Ectodermal cell (in vitro differentiated cells): ENCODE results near the gene KLRC2. TPM values are rescaled to one million over a fixed set of nuclear protein-coding genes. Genes with fewer than 3 reads are reported as not detected.
"Not testable (repeated sequence)": the region's sequence is repeated elsewhere in the genome, so short reads cannot be mapped to it uniquely, and the experiment has no call there.

ENCODE experiments used
- H3K27ac ChIP-seq: 2 replicates; pipeline ENCODE4 v1.7.0; 2013; ENCODE audit warnings: mild to moderate bottlenecking, low read depth, low read length; ENCODE audit not compliant: insufficient read depth, poor library complexity, severe bottlenecking
- H3K27me3 ChIP-seq: 2 replicates; pipeline ENCODE4 v1.7.0; 2013; ENCODE audit warnings: mild to moderate bottlenecking, low read length; ENCODE audit not compliant: insufficient read depth, control insufficient read depth, poor library complexity, severe bottlenecking
- H3K36me3 ChIP-seq: one replicate; pipeline ENCODE4 v1.7.0; 2013; ENCODE audit warnings: low read length; ENCODE audit not compliant: control insufficient read depth, insufficient read depth
- H3K4me1 ChIP-seq: one replicate; pipeline ENCODE4 v1.7.0; 2013; ENCODE audit warnings: low read length; ENCODE audit not compliant: control insufficient read depth, insufficient read depth
- H3K4me3 ChIP-seq: 2 replicates; pipeline ENCODE4 v1.7.0; 2013; ENCODE audit warnings: low read depth, low read length, control low read depth; ENCODE audit not compliant: insufficient read depth
- H3K9me3 ChIP-seq: 2 replicates; pipeline ENCODE4 v1.7.0; 2013; ENCODE audit warnings: mild to moderate bottlenecking, low read length, moderate library complexity; ENCODE audit not compliant: control insufficient read depth
- whole genome bisulfite sequencing, 2 experiments: methylation state at CpG; one replicate each; pipeline ENCODE4 v1.1.7; 2013; ENCODE audit warnings: missing lambda C conversion rate in 2 of 2; 5-methylcytosine and 5-hydroxymethylcytosine counted together
- polyA plus RNA-seq, 4 experiments: library from polyadenylated mRNA; stranded (reverse); fragments of 50-300 nt; gene quantifications; one replicate each; pipeline ENCODE4 v1.2.3, GENCODE V29; 2013

Gene KLRC2
- not detected for polyA plus RNA-seq (2013, experiment 1 of 4)
- polyA plus RNA-seq (2013, experiment 2 of 4), result not detected
- polyA plus RNA-seq (2013, experiment 3 of 4), result not detected
- polyA plus RNA-seq (2013, experiment 4 of 4), result not detected

- H3K27me3 ChIP-seq, H3K9me3 ChIP-seq, H3K27ac ChIP-seq, H3K4me1 ChIP-seq, H3K4me3 ChIP-seq, H3K36me3 ChIP-seq: not testable (repeated sequence)
- 89 to 93% methylated on average over 2 of the region's 3 CpGs for WGBS, 2 experiments
Measured at GRCh38 chr12:10435816-10436215, at the start of gene KLRC2. Gene KLRC2 (minus strand): TSS chr12:10436010. CDS start chr12:10435986, 24 bp downstream.

- not testable (repeated sequence) for H3K27me3 ChIP-seq, H3K4me1 ChIP-seq, H3K36me3 ChIP-seq, H3K4me3 ChIP-seq, H3K27ac ChIP-seq, H3K9me3 ChIP-seq
- 81 to 87% methylated on average over 2 of the region's 2 CpGs for WGBS, 2 experiments
Measured at GRCh38 chr12:10481901-10482300, 46.1 kb upstream of the KLRC2 start.

DNA sequence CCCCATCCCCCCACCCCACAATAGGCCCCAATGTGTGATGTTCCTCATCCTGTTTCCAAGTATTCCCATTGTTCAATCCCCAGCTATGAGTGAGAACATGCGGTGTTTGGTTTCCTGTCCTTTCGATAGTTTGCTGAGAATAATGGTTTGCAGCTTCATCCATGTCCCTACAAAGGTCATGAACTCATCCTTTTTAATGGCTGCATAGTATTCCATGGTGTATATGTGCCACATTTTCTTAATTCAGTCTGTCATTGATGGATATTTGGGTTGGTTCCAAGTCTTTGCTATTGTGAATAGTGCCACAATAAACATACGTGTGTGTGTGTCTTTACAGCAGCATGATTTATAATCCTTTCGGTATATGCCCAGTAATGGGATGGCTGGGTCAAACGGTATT, 37.0 kb upstream of the KLRC2 start:
- 88 to 94% methylated on average over 5 of the region's 5 CpGs for WGBS, 2 experiments
- H3K27ac ChIP-seq, H3K4me1 ChIP-seq, H3K9me3 ChIP-seq, H3K36me3 ChIP-seq, H3K27me3 ChIP-seq, H3K4me3 ChIP-seq: not testable (repeated sequence)

GRCh38 chr12:10469701-10470100, 33.9 kb upstream of the KLRC2 start:
- Histone ChIP-seq H3K4me3 (no peak overlapping the region), H3K27me3 (no peaks in the 10 kb centered on the region), H3K9me3 (no peaks in the 10 kb centered on the region), H3K36me3 (no peaks in the 10 kb centered on the region), H3K27ac (no peak overlapping the region), H3K4me1 (no peaks in the 10 kb centered on the region)
- no CpG with 5 or more reads among the region's 1 CpG for WGBS, 2 experiments

GRCh38 chr12:10466311-10466710, 30.5 kb upstream of the KLRC2 start:
- H3K9me3 ChIP-seq, result no peaks in the 10 kb centered on the region
- no peaks in the 10 kb centered on the region for H3K27me3 ChIP-seq
- no peaks in the 10 kb centered on the region for H3K36me3 ChIP-seq
- no peak overlapping the region for H3K27ac ChIP-seq
- no peak overlapping the region for H3K4me3 ChIP-seq
- H3K4me1 ChIP-seq, result no peaks in the 10 kb centered on the region
- WGBS, 2 experiments, result 81 to 88% methylated on average over 4 of the region's 4 CpGs

GRCh38 chr12:10457760-10458159, 21.9 kb upstream of the KLRC2 start:
- no peaks in the 10 kb centered on the region for H3K36me3 ChIP-seq
- WGBS, 2 experiments, result 82 to 86% methylated on average over 3 of the region's 3 CpGs

DNA sequence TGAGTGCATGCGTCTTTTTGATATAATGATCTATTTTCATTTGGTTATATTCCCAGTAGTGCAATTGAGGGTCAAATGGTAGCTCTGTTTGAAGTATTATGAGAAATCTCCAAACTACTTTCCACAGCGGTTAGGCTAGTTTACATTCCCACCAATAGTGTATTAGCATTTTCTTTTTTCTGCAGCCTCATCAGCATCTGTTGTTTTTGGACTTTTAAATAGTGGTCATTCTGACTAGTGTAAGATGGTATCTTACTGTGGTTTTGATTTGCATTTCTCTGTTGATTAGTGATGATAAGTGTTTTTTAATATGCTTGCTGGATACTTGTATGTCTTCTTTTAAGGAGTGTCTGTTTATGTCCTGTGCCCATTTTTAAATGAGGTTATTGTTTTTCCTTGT, 21.0 kb upstream of the KLRC2 start:
- no peak overlapping the region for H3K27ac ChIP-seq
- 89 to 92% methylated on average over 1 to 2 of the region's 2 CpGs for WGBS, 2 experiments
- H3K4me3 ChIP-seq, result no peak overlapping the region
- H3K36me3 ChIP-seq, result no peaks in the 10 kb centered on the region
- no peaks in the 10 kb centered on the region for H3K9me3 ChIP-seq
- no peaks in the 10 kb centered on the region for H3K27me3 ChIP-seq
- H3K4me1 ChIP-seq, result no peaks in the 10 kb centered on the region

More at GRCh38 chr12:10457760-10458159, 21.9 kb upstream of the KLRC2 start:
- Histone ChIP-seq H3K27me3 (no peaks in the 10 kb centered on the region), H3K4me3 (no peak overlapping the region), H3K9me3 (no peaks in the 10 kb centered on the region), H3K4me1 (no peaks in the 10 kb centered on the region), H3K27ac (no peak overlapping the region)

DNA sequence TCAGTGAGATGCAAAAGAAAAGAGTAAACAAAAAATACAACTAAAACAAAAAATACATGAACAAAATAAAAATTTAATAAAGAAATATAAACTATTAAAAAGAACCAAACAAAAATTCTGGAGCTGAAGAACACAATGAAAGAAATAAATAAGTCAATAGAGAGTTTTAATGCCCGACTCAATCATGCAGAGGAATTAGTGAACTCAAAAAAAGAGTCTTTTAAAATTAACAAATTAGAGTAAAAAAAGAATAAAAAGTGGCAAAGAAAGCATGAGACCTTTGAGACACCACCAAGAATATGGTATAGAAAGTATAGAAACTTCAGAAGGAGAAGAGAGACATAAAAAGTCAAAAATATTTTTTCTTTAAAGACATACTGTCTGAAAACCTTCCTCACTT, 20.0 kb upstream of the KLRC2 start:
- 100% methylated on average over 1 of the region's 1 CpG for WGBS, 2 experiments
- no peaks in the 10 kb centered on the region for H3K36me3 ChIP-seq
- no peak overlapping the region for H3K4me3 ChIP-seq
- no peaks in the 10 kb centered on the region for H3K4me1 ChIP-seq
- no peaks in the 10 kb centered on the region for H3K9me3 ChIP-seq
- no peaks in the 10 kb centered on the region for H3K27me3 ChIP-seq
- H3K27ac ChIP-seq, result no peak overlapping the region

- no peak overlapping the region for H3K4me3 ChIP-seq
- no peaks in the 10 kb centered on the region for H3K9me3 ChIP-seq
- no peaks in the 10 kb centered on the region for H3K4me1 ChIP-seq
- H3K27me3 ChIP-seq, result no peaks in the 10 kb centered on the region
- H3K27ac ChIP-seq, result no peak overlapping the region
- no peaks in the 10 kb centered on the region for H3K36me3 ChIP-seq
- WGBS, 2 experiments, result 87 to 91% methylated on average over 1 of the region's 1 CpG
Measured at GRCh38 chr12:10454531-10454930, 18.7 kb upstream of the KLRC2 start.

GRCh38 chr12:10453156-10453555, 17.3 kb upstream of the KLRC2 start, which contains the start of gene KLRC1:
Gene KLRC1 (minus strand): TSS chr12:10453377. CDS start chr12:10451156, 2,221 bp downstream.
- no peaks in the 10 kb centered on the region for H3K27me3 ChIP-seq
- H3K36me3 ChIP-seq, result no peaks in the 10 kb centered on the region
- H3K27ac ChIP-seq, result no peak within 1 kb of the TSS
- 88 to 100% methylated on average over 1 to 2 of the region's 2 CpGs for WGBS, 2 experiments
- no peaks in the 10 kb centered on the region for H3K9me3 ChIP-seq
- no peak within 1 kb of the TSS for H3K4me3 ChIP-seq
- no peaks in the 10 kb centered on the region for H3K4me1 ChIP-seq

DNA sequence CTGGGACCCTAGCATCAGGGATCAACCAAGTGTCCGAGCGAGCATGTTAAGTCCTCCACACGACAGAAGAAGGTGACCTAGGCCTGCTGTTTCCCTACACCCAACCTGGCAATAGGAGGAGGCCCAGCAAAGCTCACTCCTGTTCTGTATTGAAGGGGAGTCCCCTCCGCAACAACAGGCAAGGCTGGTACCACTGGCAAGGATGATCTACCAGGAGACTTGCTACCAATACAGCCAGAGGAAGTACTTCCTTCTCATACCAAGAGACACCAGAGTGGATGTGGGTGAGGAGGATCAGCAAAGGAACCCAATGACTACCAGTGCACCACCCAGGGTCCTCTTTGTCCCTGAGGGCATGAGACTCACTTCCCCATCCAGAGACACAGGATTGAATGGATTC, 12.4 kb upstream of the KLRC2 start:
- Histone ChIP-seq H3K4me1 (no peaks in the 10 kb centered on the region), H3K4me3 (no peak overlapping the region), H3K27ac (no peak overlapping the region), H3K27me3 (no peaks in the 10 kb centered on the region), H3K36me3 (no peaks in the 10 kb centered on the region), H3K9me3 (no peaks in the 10 kb centered on the region)
- 87 to 93% methylated on average over 4 of the region's 4 CpGs for WGBS, 2 experiments
